Measurements from ENCODE around the gene EIF1.

- TF ChIP-seq CTCF (IDR thresholded peaks at IDR 0.05): no peak
- no peak for TF ChIP-seq EP300 (IDR thresholded peaks at IDR 0.05)
- TF ChIP-seq POLR2A (IDR thresholded peaks at IDR 0.05): no peak
These were observed 8.7 kb downstream of the EIF1 start for GRCh38 chr17:41697122-41697962.
